Activated CD8-positive, alpha-beta memory T cell treated with anti-CD3 and anti-CD28 coated beads, Interleukin-2, amount 50 U/mL, for 1 hour (primary cell): ENCODE results near the gene SPTBN1.

Experiments
- DNase-seq: peaks from one replicate; pipeline ENCODE4 v3.0.0-alpha.2; 2020; ENCODE audit errors: extremely low read depth

Gene SPTBN1

DNA sequence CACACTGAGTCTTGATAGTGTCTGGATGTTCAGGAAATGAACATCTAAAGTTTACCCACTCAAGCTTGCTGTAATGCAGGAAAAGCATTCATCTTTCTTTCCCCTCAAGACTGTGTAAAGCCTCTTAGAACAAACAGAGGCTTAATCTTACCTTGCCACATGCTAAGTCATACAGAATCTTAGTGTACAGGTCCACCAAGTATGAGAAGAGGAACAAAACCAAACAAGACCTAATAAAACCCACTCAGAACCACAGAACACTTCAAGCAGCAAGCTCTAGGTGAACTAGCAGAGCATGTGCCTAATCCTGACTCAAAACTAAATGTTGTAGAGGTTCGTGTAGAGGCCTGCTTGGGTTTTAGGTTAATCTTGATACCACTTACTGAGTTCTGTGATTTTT lies 97.6 kb downstream of the SPTBN1 start:
- no peak for DNase-seq

DNA sequence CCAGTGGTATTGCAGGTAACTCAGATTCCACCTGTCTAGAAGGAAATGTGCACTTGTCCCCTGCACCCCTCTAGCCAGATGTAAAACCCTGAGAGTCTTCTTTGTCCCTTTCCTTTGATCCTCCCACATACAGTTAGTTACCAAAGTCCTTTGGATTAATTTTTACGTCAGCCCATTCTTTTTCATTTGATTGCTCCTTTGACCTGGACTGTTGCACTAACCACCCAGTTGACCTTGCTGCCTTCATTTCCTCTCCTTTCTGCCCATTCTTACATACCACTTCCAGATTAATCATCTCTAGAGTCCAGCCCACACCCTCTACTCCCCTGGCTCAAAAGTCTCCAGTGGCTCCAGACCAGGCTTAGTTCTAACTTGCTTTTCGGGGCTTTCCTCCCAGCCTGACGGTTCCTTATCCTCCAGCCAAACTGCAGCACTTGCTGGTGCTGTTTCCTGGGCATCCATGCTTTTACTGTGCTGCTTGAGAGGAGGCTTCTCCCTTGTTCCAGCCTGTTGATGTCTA lies 99.3 kb downstream of the SPTBN1 start:
- no peak for DNase-seq

DNA sequence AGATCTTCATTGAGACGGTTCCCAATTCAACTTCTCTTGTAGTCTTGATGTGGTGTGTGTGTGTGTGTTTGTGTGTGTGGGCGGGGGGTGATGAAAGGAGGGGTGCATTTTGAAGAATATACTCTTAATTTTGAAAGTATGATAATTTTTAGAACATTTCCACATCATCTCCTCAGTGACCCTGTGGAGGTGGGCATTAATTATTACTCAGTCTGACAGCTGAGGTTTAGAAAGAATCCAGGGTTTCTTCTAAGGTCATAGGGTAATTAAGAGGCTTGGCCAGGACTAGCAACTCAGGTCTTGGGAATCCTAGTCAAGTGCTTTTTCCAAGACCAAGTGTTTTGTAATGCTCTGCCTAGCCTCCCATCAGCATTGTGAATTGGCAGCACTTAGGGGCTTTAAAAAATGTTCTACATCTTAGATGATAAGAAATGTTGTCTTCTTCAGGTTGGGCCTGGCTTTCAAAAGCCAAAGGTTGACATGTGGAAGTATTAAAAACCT lies 100.5 kb downstream of the SPTBN1 start:
- DNase-seq = no peak

DNA sequence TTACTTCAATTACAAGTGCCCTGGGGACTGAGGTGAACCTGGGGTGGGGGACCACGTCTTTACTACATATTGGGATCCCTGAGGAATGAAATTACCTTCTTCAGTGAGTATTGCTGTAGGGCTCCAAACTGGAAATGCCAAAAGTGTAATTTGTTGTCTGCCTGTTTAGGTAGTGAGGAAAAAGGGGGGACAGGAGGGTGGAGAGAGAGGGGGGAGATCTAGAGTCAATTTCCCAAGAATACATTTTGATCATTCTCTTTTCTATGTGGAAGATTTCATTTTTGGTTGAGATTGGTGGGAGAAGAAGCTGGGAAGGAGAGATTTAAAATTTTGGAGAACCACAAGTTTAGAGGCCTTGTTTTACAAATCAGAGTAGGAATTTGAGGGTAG lies 101.1 kb downstream of the SPTBN1 start:
- no peak for DNase-seq

DNA sequence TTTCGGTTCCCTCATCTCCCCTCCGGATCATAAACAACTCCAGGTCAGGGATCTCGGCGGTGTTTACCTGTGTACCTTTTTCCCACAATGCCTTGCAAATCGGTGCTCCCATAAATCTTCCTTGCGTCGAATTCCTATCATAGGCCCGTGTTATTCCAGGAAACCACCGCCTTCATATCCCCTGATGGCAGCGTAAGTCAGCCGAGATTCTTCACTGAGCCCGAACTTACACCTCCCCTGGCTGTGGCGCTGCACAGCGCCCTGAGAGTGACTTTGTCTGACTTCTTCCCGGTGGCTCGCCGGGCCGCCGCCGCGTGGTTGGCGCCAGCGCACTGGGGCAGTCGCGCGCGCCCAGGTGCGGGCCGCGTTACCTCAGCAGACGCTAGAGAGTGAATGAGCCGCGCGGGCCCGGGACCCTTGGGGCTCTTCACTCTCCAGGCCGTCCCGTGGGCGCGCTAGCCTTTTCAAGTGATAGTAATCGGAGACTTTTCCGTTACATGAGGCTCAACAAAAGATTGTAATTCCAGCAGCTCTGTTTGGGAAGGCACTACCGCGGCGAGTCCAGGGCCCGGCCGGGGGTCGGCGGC lies 101.6 kb downstream of the SPTBN1 start:
- DNase-seq = no peak

DNA sequence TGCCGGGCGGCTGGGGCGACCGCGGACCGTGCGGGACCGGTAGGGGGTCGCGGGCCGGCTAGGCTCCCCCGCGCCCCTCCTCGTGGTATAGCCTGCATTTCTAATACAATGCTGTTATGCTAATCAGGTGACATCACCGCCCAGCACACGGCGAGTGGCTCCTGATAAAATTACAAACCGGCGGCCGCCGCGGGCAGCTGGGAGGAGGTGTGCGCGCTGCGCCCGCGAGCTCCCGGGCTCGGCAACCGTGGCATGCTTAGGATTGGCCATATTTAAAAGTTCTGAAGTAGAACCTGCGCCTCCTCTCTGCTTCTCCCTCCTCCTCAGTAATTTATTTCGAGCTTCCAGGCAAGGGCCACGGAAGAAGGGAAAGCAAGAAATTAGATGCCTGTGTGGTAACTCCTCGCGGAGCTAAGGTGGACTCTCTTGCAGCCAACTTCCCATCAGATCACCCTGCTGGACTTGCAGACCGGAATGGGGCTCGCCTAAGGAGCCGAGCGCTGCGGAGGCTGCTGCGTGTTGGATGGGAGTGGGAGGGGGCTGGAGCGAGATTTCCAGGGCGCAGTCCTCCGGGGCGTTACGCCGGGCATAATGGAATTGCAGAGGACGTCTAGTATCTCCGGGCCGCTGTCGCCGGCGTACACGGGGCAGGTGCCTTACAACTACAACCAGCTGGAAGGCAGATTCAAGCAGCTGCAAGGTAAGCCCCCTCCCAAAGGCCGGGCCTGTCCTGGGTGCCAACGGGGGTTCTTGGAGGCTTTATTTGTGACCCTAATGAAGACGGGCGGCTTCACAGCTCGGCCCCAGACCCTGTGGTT lies 102.3 kb downstream of the SPTBN1 start:
- DNase-seq = no peak

DNA sequence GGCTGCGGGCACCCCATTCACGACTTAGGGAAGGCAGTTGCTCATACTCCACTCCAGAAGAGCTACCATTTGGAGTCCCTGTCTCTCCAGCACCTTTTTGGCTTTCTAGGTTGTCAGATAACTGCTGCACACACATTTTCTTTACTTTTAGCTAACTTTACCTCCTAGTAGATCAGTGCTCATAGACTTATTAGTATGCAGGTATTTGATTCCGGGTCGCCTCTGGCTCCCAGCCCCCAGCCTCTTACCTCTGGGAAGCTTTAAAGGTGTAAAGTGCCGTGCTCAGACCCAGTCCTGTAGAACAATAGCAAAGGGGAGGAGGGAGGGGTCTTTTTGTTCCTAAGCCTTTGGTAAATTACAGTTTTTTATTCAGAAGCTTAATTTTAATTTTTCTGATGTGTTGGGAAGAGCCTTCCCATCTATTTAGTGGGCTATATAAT lies 102.9 kb downstream of the SPTBN1 start:
- DNase-seq = no peak

DNA sequence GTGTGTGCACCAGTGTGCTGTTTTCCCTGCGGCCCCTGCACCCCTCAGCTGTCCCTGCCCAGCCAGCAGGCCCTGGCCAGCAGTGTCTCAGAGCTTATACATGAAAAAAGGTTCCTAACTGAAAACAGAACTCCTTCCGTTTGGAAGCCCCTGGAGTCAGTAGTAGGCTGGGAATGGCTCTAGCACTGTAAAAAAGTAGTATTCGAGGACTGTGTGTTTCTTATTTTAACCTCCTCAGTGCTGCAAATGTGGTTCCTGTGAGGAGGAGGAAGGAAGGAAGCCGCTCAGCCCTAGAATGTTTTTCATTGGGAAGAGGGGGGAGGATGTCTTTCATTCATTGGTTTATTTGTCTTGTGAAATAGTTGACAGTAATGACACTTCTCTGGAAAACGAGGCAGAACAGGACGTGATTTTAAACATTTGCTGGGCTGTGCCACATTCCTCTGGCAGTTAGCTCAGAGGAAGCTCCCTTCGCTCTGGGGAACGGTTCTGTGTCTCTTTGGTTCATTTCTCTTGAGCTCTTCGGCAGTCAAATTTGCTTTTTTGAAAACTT lies 103.5 kb downstream of the SPTBN1 start:
- DNase-seq = no peak

DNA sequence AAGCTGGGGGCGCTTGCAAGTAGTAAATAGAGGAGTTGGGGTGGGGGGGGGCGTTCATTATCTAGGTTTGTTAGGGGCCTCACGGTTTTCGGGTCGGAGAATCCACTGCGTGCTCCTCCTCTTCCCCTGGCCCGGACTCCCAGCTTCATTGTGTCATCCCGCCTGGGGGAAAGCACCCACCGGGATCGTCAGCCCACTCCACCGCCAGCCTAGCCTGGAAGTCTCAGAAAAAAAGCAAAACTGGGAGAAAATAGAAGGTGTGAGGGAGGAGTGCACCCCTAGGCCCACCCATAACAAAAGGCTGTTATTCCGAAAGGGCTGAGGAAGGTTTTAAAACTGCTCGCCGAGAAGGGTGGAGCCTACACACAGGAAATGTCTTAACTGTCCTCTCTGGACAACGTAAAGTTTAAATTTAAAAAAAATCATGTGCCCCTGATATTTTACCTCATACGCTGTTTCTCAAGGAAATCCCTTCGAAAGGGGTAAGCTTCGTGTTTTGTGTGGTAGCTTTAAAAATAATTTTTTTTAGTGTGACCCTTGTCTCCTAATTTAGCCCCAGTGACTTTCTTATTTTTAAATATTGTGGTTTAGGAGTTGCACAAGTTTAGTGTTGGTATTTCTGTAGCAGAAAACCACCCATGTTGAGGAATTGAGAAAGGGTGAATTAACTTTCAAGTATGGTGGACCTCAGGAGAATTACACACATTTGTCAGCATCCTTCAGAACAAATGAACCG lies 104.2 kb downstream of the SPTBN1 start:
- no peak for DNase-seq

DNA sequence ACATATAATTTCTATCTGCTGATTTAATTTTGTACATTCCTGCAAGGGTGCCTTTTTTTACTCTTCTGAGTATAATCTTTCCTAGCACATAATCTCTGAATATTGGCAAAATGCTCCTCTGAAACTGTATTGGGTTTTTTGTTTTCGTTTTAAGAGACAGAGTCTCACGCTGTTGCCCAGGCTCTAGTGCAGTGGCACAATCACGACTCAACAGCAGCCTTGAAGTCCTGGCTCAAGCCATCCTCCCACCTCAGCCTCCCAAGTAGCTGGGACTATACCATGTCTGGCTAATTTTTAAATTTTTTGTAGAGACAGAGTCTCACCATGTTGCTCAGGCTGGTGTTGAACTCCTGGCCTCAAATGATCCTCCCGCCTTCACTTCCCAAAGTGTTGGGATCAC lies 104.9 kb downstream of the SPTBN1 start:
- DNase-seq = no peak

DNA sequence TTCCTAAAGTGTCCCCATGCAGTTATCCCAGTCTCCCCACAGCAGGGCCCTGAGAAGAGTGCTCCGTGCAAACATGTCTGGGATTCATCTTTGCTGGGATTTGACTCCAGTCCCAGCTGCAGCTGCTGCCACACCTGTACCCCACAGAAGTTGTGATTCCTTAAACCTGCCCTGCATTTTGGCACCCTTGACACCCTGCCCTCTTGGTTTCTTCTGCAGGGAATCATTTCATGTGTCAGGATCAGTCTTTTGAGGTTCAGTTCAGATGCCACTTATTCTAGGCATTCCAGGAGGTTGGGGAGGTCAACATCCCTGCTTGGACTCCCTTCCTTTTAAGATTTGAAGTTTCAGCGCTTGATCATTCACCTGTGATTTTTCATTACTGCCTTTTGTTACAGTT lies 108.3 kb downstream of the SPTBN1 start:
- DNase-seq = no peak

DNA sequence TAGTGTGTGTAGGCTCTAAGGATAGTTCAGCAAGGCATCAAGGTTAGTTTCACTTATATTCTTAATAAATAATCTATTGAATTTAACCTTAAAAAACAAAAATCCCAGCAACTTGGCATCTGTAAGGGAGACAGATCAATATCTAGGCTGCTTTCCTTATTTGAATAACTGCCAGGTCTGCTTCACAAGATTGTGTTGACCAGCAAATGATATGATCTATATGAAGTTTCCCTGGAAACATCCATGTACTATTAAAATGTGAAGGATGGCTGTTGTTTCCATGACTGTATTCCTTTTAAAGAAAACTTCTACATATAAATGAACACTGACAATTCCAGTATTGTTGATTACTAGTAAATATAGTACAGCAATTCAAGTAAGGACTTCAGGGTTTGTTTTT lies 109.4 kb downstream of the SPTBN1 start:
- no peak for DNase-seq

DNA sequence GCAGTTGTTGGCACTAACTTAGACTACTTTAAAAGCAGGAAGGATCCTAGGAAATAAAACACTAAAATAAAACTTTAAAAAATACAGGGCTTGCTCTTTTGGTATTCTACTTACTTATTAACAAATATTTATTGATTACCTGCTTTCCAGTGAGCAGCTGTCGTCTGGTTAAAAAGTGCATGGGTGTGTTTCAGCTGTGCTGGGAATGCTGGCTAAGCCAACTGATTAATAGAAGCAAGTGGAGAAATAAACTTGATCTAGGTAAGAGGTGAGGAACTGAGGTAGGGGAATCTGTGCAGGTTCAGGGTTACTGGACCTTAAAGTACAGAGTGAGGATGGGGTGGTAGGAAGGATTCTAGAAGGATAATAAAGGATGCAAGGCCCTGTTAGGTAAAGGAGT lies 110.8 kb downstream of the SPTBN1 start:
- DNase-seq = no peak

DNA sequence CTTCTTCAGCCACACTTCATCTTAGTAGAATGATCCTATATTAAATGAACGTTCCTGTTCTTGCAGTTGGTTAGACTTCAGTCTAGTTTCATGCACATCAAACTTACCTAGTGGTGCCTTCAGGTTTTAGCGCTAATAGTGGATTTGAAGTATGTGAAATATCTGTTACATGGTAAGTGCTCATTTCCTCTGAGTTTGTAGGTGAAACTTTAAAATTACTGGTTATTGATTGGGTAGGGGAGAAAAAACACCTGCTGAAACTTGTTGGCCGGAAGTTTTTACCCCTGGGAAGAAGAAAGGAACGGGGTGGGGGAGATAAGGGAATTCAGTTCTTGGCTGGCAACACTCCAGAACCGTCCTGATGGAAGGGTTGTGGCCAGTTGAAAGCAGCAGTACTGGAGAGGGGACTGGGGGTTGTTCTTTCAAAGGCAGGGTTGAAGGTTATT lies 112.8 kb downstream of the SPTBN1 start:
- no peak for DNase-seq

DNA sequence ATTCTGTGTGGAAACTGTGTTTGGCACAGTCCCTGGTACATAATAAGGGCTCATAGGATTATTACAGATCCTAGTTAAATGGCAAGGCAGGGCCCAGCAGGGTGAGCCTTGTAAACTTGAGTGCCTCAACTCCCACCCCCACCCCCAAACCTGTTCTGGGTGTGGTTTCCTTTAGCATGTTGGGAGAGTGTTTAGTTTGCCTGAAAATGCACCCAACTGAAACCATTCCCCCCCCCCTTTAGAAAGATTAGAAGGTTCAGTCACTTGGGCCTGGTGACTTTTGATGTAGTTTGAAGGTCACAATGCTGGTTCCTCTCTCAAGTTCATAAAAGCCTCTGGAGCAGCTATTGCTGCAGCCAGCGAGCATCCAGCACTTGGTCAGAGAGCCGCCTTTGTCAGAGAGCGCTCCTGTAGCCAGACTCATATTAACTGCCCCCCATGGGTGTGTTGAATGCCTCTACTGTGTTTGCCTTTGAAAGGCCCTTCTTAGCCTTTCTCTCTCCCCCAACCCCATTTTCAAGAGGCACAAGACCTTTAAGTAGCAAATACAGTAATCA lies 113.7 kb downstream of the SPTBN1 start:
- no peak for DNase-seq

DNA sequence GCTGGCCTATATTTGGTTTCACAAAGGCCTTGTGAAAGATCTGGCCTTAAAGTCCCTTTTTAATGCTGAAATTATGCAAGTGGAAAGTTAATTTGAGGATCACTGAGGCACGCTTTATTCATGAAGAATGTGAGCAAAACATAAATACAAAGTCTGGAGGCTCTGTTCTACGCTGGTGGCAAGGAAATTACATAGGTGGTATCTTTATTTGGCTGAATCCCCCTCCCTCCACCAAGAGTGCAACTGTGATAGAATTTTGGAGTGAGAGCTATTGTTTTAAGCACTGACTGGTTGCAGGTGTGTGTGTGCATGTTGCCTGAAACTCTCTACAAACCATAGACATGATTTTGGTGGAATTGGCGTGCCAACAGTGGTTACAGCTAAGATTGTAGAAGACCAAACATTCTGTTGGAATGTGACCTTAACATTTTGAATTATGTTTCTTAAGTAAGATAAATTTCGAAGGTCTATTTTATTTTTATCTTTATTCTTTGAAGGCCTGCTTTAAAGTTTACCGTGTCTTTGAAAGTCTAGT lies 114.3 kb downstream of the SPTBN1 start:
- no peak for DNase-seq

DNA sequence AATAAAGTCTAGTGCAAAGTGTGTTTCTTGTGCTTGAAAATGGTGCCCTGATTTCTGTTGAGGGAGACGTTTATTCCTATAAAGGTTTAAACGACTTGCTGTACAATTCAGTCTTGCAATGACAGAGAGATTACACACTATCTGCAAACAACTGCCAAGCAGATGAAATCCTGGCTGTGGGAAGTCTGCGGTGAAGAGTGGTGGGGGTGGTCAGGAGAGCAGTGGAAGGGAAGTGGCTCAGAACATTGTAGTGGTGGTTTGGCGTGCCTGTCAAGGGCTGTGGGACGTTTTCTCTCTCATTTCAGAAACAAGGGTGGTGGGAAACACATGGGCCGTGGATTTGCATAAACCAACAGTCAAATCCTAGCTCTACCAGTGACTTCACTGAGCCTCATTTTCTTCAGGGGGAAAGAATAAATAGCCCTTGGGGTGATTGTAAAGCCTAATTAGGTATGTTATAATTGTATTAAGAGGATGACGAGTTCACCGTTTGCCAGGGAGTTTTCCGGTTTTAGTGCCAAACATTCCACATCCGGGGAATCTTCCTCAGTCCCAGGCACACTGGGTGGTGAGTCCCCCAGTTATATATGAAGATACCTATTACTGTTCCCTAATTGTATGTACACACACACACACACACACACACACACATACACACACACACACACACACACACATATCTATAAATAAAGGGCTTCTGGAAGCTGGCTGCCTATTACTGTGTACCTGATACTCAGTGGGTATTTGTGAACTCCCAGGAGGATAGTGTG lies 115.0 kb downstream of the SPTBN1 start:
- no peak for DNase-seq

DNA sequence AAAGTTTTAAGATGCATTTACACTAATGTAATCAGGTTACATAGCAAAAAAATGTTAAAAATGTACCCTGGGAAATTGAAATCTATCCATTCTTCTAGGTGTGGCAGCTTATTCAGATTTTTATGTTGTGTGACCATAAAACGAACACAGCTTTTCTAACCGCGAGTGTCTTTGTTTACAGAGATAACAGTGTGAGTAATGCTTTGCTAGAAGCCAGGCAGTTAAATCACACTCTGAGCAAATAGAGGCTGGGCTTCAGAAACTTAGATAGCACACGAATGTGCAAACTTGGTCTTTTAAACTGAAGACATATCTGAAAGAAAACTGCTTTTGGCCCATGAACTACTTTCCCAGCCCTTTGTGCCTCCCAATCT lies 116.1 kb downstream of the SPTBN1 start:
- no peak for DNase-seq

DNA sequence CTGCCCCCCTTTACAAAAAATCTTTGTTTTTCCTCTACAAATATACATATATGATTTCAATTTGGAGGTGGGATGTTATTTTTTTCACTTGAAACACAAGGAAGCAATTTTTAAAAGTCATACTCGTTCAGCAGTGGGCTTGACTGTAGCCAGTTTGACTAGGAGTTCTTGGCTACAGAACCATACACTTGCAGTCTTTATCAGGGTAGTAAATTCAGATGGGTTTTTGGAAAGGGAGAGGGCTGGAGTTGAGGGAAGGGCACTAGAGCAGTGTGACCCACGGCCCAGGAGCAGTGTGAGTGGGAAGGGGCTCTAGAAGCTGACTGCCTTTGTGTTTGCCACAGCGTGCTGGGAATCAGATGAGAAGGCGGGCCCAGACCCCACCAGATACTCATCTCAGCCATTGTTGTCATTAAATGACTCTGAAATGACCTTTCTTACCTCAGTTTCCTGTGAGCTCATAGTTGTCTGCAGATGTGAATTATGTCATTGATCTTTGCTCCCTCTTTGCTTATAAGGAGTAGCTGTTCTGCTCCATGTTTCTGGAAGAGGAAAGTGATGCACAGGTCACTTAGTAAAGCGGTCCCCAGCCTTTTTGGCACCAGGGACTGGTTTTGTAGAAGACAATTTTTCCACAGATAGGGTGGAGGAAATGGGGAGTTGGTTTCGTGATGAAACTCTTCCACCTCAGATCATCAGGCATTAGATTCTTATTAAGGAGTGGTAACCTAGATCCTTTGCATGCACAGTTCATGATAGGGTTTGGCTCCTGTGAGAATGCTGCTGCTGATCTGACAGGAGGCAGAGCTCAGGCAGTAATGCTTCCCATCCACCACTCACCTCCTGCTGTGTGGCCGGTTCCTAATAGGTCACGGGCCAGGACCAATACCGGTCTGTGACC lies 116.8 kb downstream of the SPTBN1 start:
- DNase-seq = no peak

DNA sequence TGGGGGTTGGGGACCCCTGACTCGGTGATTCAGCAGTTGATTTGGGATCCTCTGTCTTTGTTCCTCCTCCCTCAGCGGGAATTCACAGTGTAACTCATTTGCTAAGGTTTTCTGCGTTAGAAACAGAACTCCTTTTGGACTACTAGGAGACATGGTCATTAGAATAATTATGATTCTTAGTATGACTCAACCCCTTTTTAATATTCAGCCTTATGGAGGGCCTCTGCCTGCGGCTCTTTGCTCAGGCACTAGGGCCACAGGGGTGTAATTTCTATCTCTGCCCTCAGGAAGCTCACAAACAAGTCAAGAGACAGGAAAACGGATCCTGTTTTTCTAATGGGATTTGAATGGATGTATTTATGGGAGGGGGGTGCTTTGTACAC lies 117.4 kb downstream of the SPTBN1 start:
- DNase-seq = no peak
